GM18517 (cell line): Measurements from ENCODE around the gene DYTN.
A peak's percentile ranks its signal among the peaks of the same experiment; 100 is the strongest.
"Not testable (repeated sequence)": the region's sequence is repeated elsewhere in the genome, so short reads cannot be mapped to it uniquely, and the experiment has no call there.

ENCODE experiments used
- ATAC-seq: cut with Tn5 transposase; IDR thresholded peaks from one replicate; pipeline ENCODE4 v1.9.1; 2021; ENCODE audit warnings: mild to moderate bottlenecking, moderate library complexity; ENCODE audit not compliant: unreplicated experiment

The DYTN gene

GRCh38 chr2:206718296-206718695, at the start of gene DYTN:
Gene DYTN (minus strand): TSS chr2:206718396. CDS start chr2:206718279, 117 bp downstream.
- no peak for ATAC-seq

- no peak for ATAC-seq
These were observed 48.1 kb upstream of the DYTN start for GRCh38 chr2:206766057-206766930.

- ATAC-seq: peak; percentile 91
These were observed 47.3 kb upstream of the DYTN start, which contains the start of the genes FASTKD2 and MDH1B for GRCh38 chr2:206765242-206766056. Gene FASTKD2 (plus strand): TSS chr2:206765606. CDS start chr2:206766694, 1,088 bp downstream. Gene MDH1B (minus strand): TSS chr2:206765328. CDS start chr2:206765271, 57 bp downstream.

DNA sequence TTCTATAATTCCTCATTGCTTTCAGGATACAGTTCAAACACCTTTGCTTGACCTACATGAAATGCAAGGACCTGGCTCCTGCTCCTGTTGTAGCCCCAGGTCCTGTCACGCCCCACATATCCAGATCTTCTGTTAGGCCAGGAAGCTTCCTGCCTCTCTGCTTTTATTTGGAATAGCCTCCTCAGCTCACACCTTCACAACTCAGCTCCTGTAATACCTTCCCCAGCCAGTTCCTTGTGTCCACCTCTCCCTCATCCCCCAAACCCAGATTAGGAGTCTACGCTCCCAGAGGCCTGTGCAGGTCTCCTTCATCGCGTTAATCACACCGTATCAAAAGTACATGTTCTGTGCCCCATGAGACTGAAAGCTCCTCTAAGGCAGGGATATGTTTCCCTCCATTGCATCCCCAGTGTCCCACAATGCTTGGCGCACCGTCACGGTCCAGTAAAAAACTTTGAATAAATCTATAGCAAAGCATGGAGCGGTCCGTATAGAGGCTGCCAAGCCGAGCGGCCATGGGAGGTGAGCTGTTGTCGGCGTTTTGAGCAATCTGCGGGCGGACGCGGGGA, 46.6 kb upstream of the DYTN start:
- ATAC-seq: peak; percentile 39

DNA sequence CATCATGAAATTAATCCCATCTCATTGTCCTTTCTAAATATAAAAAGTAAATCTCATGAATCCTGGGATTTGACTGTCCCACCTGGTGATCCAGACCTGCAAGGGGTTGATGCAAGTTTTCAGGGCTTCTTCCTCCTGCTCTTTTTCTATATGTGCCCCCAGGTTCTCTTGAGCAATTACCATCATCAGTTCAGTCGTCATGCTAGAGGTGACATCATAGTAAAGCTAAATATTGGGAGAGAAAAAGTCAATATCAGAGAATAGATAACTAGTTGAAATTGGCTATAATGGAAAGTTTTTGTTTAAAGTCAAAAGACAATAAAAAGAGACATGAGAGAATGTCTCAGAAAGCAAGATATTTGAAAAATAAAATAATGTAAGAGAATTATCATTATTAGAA, 38.6 kb upstream of the DYTN start:
- ATAC-seq: no peak

- no peak for ATAC-seq
These were observed 22.6 kb upstream of the DYTN start for GRCh38 chr2:206740800-206741199.

GRCh38 chr2:206739271-206739670, 21.1 kb upstream of the DYTN start:
- ATAC-seq: no peak

GRCh38 chr2:206736935-206737334, 18.7 kb upstream of the DYTN start:
- ATAC-seq: no peak

GRCh38 chr2:206733341-206733740, 15.1 kb upstream of the DYTN start:
- no peak for ATAC-seq

GRCh38 chr2:206728277-206729199, 10.3 kb upstream of the DYTN start:
- no peak for ATAC-seq

DNA sequence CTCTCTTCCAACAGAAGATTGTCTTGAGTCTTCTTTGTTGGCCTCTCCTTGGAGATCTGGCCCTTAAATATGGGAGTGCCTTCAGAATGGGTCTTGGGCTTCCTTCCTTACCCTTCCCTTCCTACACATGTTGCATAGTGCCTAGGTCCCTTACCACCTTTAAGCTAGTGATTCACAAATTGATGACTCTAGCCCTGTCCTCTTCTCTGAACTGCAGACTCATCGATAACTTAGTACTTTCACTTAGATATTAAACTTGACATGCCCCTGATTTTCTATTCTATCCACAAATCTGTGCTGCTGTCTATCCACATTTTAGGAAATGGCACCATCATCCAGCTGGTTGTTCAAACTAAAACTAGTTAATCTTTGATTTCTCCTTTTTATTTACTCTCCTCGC, 9.1 kb upstream of the DYTN start:
- ATAC-seq: no peak

DNA sequence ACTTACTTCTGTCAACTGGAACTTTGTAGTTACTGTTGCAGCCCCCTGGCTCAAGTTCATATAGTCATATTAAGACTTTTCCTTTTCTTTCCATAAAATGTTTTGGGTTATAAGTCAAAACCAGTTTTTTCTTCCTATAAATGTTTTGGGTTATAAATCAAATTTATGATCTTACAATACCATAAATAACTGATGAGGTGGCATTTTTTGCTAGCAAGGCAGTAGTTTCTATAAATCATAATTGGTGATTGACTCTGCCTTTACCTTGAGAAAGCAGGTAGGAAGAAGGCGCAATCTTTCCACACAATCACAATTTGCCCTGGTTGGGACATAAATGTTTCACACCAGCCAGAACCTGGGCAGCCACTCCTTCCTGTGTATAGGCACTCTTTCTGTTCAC, 5.1 kb upstream of the DYTN start:
- ATAC-seq: no peak

- ATAC-seq: peak; percentile 84
These were observed 3.2 kb upstream of the DYTN start for GRCh38 chr2:206721256-206721920.

- ATAC-seq: no peak
These were observed 1.6 kb downstream of the DYTN start for GRCh38 chr2:206716623-206717022.

- not testable (repeated sequence) for ATAC-seq
These were observed 3.0 kb downstream of the DYTN start for GRCh38 chr2:206715183-206715582.

- no peak for ATAC-seq
These were observed 4.5 kb downstream of the DYTN start for GRCh38 chr2:206713746-206714145.

DNA sequence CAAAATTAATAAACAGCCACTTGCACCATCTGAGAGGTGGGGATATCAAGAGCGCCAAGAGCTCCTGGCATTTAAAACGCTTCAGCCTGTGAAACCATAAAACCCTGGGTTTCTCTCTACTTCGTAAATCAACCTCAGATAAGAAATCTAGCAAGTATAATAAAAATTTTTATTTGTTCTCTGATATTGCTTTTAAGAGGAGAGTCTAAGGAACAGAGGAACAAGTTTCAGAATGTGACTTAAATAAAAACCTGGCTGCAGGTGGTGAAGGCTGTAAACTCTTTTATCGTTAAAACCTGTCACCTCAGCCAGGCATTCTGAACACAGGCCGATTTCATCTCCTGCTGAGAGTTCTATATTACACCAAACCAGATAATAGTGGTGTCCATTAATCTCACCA, 9.9 kb downstream of the DYTN start:
- ATAC-seq: no peak

DNA sequence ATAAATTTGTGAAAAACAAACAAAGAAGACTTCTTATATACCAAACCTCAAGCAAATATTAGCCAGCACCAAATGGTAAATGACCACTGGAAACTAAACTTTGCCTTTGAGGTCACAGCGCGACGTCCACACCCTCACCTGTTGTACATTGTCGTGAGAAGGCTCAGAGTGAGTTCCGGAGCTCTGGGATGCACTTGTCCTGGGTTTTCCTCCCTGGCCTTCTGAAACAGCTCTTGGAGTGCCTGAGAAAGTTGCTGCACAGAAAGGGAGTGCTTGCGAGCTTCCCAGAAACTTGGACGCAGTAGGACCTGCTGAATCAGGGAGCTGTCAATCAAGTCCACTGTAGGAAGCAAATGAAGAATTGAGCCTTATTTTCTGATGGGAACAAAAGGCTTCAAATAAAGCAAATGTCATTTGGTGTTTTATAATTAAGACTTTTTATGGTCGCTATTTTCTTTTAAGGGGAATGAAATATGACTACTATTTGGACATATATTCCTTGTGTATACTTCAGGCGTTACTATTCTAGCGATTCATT, 11.0 kb downstream of the DYTN start:
- no peak for ATAC-seq

DNA sequence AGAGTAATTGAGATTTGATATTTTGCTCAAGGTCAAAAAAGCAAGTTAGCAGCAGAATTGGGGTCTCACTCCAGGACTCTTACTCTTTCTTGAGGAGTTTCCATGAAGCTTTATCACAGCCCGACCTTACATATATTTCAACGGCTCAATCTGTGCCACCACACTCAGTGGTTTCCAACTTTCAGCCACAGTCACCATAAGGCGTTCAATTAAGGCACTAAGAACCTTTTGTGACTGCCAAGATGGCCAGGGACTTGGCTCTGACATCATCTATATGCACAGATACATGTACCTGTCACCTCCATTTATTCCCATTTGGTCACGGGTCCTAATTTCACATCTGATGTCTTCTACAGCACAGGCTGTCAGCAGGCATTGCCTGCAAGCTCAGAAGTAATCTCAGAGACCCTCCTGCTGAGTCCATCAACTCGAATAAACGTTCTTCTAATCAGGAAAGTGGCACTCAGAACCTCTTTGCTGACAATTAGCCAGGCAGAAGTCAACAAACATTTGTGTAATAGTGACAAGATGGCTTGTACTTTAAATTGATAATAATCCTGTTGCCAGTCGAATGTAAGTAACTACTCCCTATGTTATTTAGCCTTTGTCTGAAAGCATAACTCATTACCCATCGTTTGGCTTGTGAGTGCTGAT, 16.1 kb downstream of the DYTN start:
- no peak for ATAC-seq
